A673 (cell line): ENCODE measurements around the gene RASGRP1.

ENCODE experiments used
- EZH2 ChIP-seq: fragments of 200-600 bp; sonication (generic); IDR thresholded peaks from 2 replicates; pipeline ENCODE4 v1.6.1; 2017; ENCODE audit warnings: borderline replicate concordance, low read depth, mild to moderate bottlenecking, mixed read lengths, antibody characterized with exemption, low read length; ENCODE audit not compliant: poor library complexity, severe bottlenecking
- TF ChIP-seq, protein P1 (sequence below): fragments of 300-800, 200-600 bp; sonication (generic); conservative IDR thresholded peaks from 2 replicates; pipeline ENCODE4 v1.5.1; 2017; ENCODE audit warnings: low read depth, mild to moderate bottlenecking, antibody characterized with exemption, low read length, moderate library complexity, mixed read lengths

DNA sequence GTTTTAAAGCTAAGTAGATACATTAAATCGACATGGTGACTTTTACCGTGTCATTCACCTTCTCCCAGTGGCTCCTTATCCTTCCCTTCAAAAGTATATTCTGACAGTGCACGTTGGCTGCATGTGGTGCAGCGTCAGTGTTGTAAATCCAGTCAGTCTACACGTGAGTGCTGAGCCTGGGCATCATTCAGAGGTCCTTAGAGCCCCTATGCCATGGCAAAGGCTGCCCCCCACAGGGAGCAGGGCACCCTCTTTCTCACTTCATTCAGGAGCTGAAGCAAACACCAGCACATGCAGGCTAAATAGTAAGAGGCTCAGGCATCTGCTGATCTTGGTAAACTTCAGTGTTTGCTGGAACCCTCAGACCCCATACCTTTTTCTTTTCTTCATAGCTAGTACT, 43.3 kb downstream of the RASGRP1 start:
- TF ChIP-seq EZH2, result no peak
- TF ChIP-seq, protein P1, sequence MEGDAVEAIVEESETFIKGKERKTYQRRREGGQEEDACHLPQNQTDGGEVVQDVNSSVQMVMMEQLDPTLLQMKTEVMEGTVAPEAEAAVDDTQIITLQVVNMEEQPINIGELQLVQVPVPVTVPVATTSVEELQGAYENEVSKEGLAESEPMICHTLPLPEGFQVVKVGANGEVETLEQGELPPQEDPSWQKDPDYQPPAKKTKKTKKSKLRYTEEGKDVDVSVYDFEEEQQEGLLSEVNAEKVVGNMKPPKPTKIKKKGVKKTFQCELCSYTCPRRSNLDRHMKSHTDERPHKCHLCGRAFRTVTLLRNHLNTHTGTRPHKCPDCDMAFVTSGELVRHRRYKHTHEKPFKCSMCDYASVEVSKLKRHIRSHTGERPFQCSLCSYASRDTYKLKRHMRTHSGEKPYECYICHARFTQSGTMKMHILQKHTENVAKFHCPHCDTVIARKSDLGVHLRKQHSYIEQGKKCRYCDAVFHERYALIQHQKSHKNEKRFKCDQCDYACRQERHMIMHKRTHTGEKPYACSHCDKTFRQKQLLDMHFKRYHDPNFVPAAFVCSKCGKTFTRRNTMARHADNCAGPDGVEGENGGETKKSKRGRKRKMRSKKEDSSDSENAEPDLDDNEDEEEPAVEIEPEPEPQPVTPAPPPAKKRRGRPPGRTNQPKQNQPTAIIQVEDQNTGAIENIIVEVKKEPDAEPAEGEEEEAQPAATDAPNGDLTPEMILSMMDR, result no peak
